BJ (cell line): ENCODE measurements around the gene PLEKHA1. TPM values are rescaled to one million over a fixed set of nuclear protein-coding genes. Genes with fewer than 3 reads are reported as not detected.

Experiments used
- CTCF ChIA-PET: fragments of 350-600 bp; formaldehyde crosslinking; extraction: SDS; loops from one replicate; lab custom pipeline; 2021; ENCODE audit warnings: antibody characterized with exemption, inconsistent platforms; lab: Yijun Ruan, JAX
- POLR2A ChIA-PET: fragments of 300-600 bp; sonication (Branson Sonifier 250); formaldehyde crosslinking; extraction: SDS; loops from one replicate; lab custom pipeline; 2021; ENCODE audit warnings: antibody characterized with exemption; lab: Charles Lee
- DNase-seq: peaks from one replicate; pipeline ENCODE4 v3.0.0-alpha.2; 2011; ENCODE audit warnings: low read depth
- H3K27me3 ChIP-seq: 2 replicates; pipeline ENCODE4 v1.6.0; 2011; ENCODE audit warnings: low read length; ENCODE audit not compliant: control insufficient read depth, insufficient read depth
- H3K36me3 ChIP-seq: 2 replicates; pipeline ENCODE4 v1.5.1; 2011; ENCODE audit warnings: low read length; ENCODE audit not compliant: control insufficient read depth, insufficient read depth
- H3K4me3 ChIP-seq: 2 replicates; pipeline ENCODE4 v1.5.1; 2011; ENCODE audit warnings: low read depth, mild to moderate bottlenecking, control low read depth, low read length
- polyA plus RNA-seq: library from polyadenylated mRNA; depleted of rRNA; stranded (reverse); fragments of >200 nt; gene quantifications from 2 replicates; pipeline ENCODE4 v1.2.3, GENCODE V29; 2011
- TF ChIP-seq, protein P1 (sequence below): IDR thresholded peaks from 2 replicates; pipeline ENCODE4 v1.5.1; 2011; ENCODE audit warnings: low read depth, mild to moderate bottlenecking, control low read depth, inconsistent platforms, low read length, moderate library complexity; ENCODE audit not compliant: insufficient read depth

Gene PLEKHA1
- polyA plus RNA-seq, 1 experiment, result 18.6 TPM

GRCh38 chr10:122471531-122472177 is 97.1 kb downstream of the PLEKHA1 start:
- DNase-seq, result no peak
- H3K27me3 ChIP-seq, result peaks cover 3% of the 10 kb centered on the region; the same call in 1 of the 2 replicates
- POLR2A ChIA-PET, result no interaction called here
- H3K36me3 ChIP-seq, result no peaks in the 10 kb centered on the region
- CTCF ChIA-PET, result interaction anchor here (1.0 kb wide), 1 partner anchor 13 kb away, joined by 4 read pairs; no protein-coding TSS in a partner anchor
- H3K4me3 ChIP-seq, result no peak overlapping the region
- TF ChIP-seq, protein P1, sequence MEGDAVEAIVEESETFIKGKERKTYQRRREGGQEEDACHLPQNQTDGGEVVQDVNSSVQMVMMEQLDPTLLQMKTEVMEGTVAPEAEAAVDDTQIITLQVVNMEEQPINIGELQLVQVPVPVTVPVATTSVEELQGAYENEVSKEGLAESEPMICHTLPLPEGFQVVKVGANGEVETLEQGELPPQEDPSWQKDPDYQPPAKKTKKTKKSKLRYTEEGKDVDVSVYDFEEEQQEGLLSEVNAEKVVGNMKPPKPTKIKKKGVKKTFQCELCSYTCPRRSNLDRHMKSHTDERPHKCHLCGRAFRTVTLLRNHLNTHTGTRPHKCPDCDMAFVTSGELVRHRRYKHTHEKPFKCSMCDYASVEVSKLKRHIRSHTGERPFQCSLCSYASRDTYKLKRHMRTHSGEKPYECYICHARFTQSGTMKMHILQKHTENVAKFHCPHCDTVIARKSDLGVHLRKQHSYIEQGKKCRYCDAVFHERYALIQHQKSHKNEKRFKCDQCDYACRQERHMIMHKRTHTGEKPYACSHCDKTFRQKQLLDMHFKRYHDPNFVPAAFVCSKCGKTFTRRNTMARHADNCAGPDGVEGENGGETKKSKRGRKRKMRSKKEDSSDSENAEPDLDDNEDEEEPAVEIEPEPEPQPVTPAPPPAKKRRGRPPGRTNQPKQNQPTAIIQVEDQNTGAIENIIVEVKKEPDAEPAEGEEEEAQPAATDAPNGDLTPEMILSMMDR, result no peak

DNA sequence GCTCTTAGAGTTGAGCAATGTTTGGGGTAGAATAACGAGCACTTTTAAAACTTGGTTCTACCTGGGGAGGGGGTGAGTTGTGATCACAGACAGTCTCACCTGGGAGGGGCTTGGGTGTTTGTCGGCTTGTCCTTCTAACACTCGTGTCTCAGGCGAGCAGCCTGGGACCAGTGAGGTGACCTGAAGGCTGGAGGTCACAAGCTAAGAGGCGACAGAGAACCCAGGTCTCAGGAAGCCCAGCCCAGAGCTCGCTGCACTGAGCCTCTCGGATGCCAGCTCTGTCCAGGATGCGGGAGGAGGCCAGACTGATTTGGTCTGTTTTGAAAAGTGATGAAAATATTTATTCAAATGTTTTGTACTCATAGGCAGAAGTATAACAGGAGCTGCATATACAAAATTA is 98.6 kb downstream of the PLEKHA1 start:
- H3K27me3 ChIP-seq, result no peaks in the 10 kb centered on the region
- CTCF ChIA-PET, result interaction anchor here (1.0 to 1.1 kb wide), 2 partner anchors 14 to 92 kb away, joined by 3 read pairs; no protein-coding TSS in a partner anchor
- H3K4me3 ChIP-seq, result no peak overlapping the region
- POLR2A ChIA-PET, result no interaction called here
- TF ChIP-seq, protein P1, result no peak
- H3K36me3 ChIP-seq, result no peaks in the 10 kb centered on the region
- no peak for DNase-seq

DNA sequence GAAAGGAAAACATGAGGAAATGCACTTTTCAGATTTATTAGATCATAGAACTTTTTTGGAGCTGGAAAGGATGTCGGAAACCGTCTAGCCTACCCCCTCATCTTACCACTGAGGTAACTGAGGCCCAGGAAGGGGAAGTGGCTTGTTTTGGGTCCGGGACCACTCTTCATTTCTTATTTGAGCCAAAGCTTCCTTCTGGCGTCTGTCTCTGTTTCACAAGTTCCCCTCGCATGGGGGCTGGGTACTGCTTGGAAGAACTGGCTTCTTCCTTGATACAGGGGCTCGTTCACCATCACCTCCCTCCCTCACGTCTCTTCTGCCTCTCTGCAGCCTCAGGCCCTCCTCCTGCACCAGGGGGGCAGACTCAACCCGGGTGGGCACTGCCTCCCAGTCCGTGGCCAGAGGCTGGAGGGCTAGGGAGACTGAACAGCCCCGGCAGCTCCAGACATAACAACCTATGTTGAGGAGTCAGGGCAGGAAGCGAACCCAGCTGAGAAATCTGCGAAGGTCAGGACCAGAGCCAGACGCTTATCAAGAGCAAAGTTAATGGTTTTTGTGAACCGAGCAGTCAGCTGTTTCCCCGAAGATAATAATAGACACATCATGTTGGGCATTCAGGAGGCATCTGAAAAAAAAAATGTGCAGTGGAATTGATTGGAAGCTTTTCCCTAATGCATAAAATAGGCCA is 99.8 kb downstream of the PLEKHA1 start:
- H3K4me3 ChIP-seq, result no peak overlapping the region
- POLR2A ChIA-PET, result no interaction called here

GRCh38 chr10:122475100-122475499 is 100.6 kb downstream of the PLEKHA1 start:
- ChIA-PET CTCF (no interaction called here), POLR2A (no interaction called here)
- no peaks in the 10 kb centered on the region for H3K27me3 ChIP-seq
- no peak overlapping the region for H3K4me3 ChIP-seq
- H3K36me3 ChIP-seq, result no peaks in the 10 kb centered on the region
- no peak for DNase-seq
- TF ChIP-seq, protein P1, result no peak

More for the DNA sequence above, 99.8 kb downstream of the PLEKHA1 start:
- CTCF ChIA-PET, result no interaction called here
- TF ChIP-seq, protein P1, result no peak
- no peaks in the 10 kb centered on the region for H3K36me3 ChIP-seq
- no peaks in the 10 kb centered on the region for H3K27me3 ChIP-seq
- no peak for DNase-seq

GRCh38 chr10:122475591-122476332 is 101.3 kb downstream of the PLEKHA1 start:
- ChIA-PET CTCF (no interaction called here), POLR2A (no interaction called here)
- TF ChIP-seq, protein P1, result no peak
- DNase-seq, result no peak
- H3K4me3 ChIP-seq, result no peak overlapping the region
- H3K27me3 ChIP-seq, result no peaks in the 10 kb centered on the region
- no peaks in the 10 kb centered on the region for H3K36me3 ChIP-seq
